H9 (cell line): ENCODE results near the gene NME8. TPM values are rescaled to one million over a fixed set of nuclear protein-coding genes. Genes with fewer than 3 reads are reported as not detected.

Source experiments
- DNase-seq: peaks from one replicate; pipeline ENCODE4 v3.0.0-alpha.2; 2017
- H2AFZ ChIP-seq: one replicate; pipeline ENCODE4 v1.6.1; 2013; ENCODE audit warnings: mild to moderate bottlenecking, low read length, control low read depth, moderate library complexity
- H2AK5ac ChIP-seq: 2 replicates; pipeline ENCODE4 v1.6.1; 2013; ENCODE audit warnings: low read length, control low read depth, mixed read lengths; ENCODE audit not compliant: insufficient read length
- H2BK120ac ChIP-seq: one replicate; pipeline ENCODE4 v1.6.1; 2013; ENCODE audit warnings: low read depth, mild to moderate bottlenecking, low read length, control low read depth, inconsistent platforms; ENCODE audit not compliant: poor library complexity, severe bottlenecking
- H2BK12ac ChIP-seq: 2 replicates; pipeline ENCODE4 v1.6.1; 2013; ENCODE audit warnings: low read length, control low read depth, mixed read lengths, low read depth; ENCODE audit not compliant: insufficient read length
- H2BK15ac ChIP-seq: 2 replicates; pipeline ENCODE4 v1.6.1; 2013; ENCODE audit warnings: low read depth, low read length, control low read depth
- H2BK20ac ChIP-seq: one replicate; pipeline ENCODE4 v1.6.1; 2013; ENCODE audit warnings: low read depth, mild to moderate bottlenecking, low read length, control low read depth, inconsistent platforms; ENCODE audit not compliant: poor library complexity, severe bottlenecking
- H2BK5ac ChIP-seq: 2 replicates; pipeline ENCODE4 v1.6.1; 2013; ENCODE audit warnings: low read length, control low read depth, mixed read lengths; ENCODE audit not compliant: insufficient read length
- H3K14ac ChIP-seq: 2 replicates; pipeline ENCODE4 v1.6.1; 2013; ENCODE audit warnings: low read length, control low read depth; ENCODE audit not compliant: insufficient read depth
- H3K18ac ChIP-seq: 2 replicates; pipeline ENCODE4 v1.6.1; 2013; ENCODE audit warnings: low read depth, mild to moderate bottlenecking, mixed read lengths, low read length, control low read depth; ENCODE audit not compliant: insufficient read length
- H3K23ac ChIP-seq: 2 replicates; pipeline ENCODE4 v1.6.1; 2013; ENCODE audit warnings: low read length, control low read depth, mixed read lengths, low read depth; ENCODE audit not compliant: insufficient read length
- H3K23me2 ChIP-seq: 2 replicates; pipeline ENCODE4 v1.6.1; 2013; ENCODE audit warnings: low read depth, mild to moderate bottlenecking, mixed read lengths, low read length, control low read depth; ENCODE audit not compliant: insufficient read length, poor library complexity, severe bottlenecking
- H3K27ac ChIP-seq: 2 replicates; pipeline ENCODE4 v1.5.1; 2013; ENCODE audit warnings: low read length, control low read depth, mixed read lengths, low read depth; ENCODE audit not compliant: insufficient read length
- H3K27me3 ChIP-seq: 2 replicates; pipeline ENCODE4 v1.6.1; 2013; ENCODE audit warnings: low read length, control low read depth, inconsistent platforms; ENCODE audit not compliant: insufficient read depth
- H3K4ac ChIP-seq: 2 replicates; pipeline ENCODE4 v1.6.1; 2013; ENCODE audit warnings: low read depth, mild to moderate bottlenecking, control low read depth, inconsistent platforms, low read length, moderate library complexity
- H3K4me1 ChIP-seq: 2 replicates; pipeline ENCODE4 v1.6.1; 2013; ENCODE audit warnings: low read length, control low read depth, inconsistent platforms; ENCODE audit not compliant: insufficient read depth
- H3K4me2 ChIP-seq: 2 replicates; pipeline ENCODE4 v1.6.1; 2013; ENCODE audit warnings: low read length, control low read depth, mixed read lengths; ENCODE audit not compliant: insufficient read length, insufficient read depth
- H3K56ac ChIP-seq: 2 replicates; pipeline ENCODE4 v1.6.1; 2013; ENCODE audit warnings: low read depth, mild to moderate bottlenecking, mixed read lengths, low read length, control low read depth; ENCODE audit not compliant: insufficient read length
- H3K79me1 ChIP-seq: 2 replicates; pipeline ENCODE4 v1.6.1; 2013; ENCODE audit warnings: low read depth, mild to moderate bottlenecking, moderate library complexity, low read length, control low read depth, inconsistent platforms; ENCODE audit not compliant: insufficient read depth, poor library complexity, severe bottlenecking
- H3K79me2 ChIP-seq: 2 replicates; pipeline ENCODE4 v1.6.1; 2013; ENCODE audit warnings: low read length, control low read depth, inconsistent platforms; ENCODE audit not compliant: insufficient read depth
- H3K9ac ChIP-seq: 2 replicates; pipeline ENCODE4 v1.6.1; 2013; ENCODE audit warnings: low read length, control low read depth, mixed read lengths; ENCODE audit not compliant: insufficient read length; ENCODE audit errors: extremely low read depth
- H3K9me3 ChIP-seq: one replicate; pipeline ENCODE4 v1.6.1; 2013; ENCODE audit warnings: low read depth, low read length, inconsistent platforms; ENCODE audit not compliant: control insufficient read depth
- H3T11ph ChIP-seq: one replicate; pipeline ENCODE4 v1.6.1; 2013; ENCODE audit warnings: mild to moderate bottlenecking, low read length, control low read depth, inconsistent platforms
- H4K20me1 ChIP-seq: one replicate; pipeline ENCODE4 v1.6.1; 2013; ENCODE audit not compliant: control insufficient read depth, insufficient read length, insufficient read depth
- H4K5ac ChIP-seq: 2 replicates; pipeline ENCODE4 v1.6.1; 2013; ENCODE audit warnings: low read depth, mild to moderate bottlenecking, mixed read lengths, low read length, control low read depth; ENCODE audit not compliant: insufficient read length
- H4K8ac ChIP-seq: replicated peaks from 2 replicates; pipeline ENCODE4 v1.6.1; 2013; ENCODE audit warnings: low read length, control low read depth, mixed read lengths, low read depth; ENCODE audit not compliant: insufficient read length
- H4K91ac ChIP-seq: 2 replicates; pipeline ENCODE4 v1.6.1; 2013; ENCODE audit warnings: low read depth, mild to moderate bottlenecking, moderate library complexity, mixed read lengths, low read length, control low read depth; ENCODE audit not compliant: insufficient read length
- H3K27ac Mint-ChIP-seq, 3 experiments: 2 replicates in 2 of 3; 3 replicates in 1 of 3; pipeline ENCODE4 v1.8.0; 2020 to 2021; ENCODE audit warnings: mixed read lengths in 3 of 3, mild to moderate bottlenecking in 1 of 3, moderate library complexity in 1 of 3
- H3K27me3 Mint-ChIP-seq: 2 replicates; pipeline ENCODE4 v1.8.0; 2021; ENCODE audit warnings: low read depth, mild to moderate bottlenecking, moderate library complexity, mixed read lengths
- H3K36me3 Mint-ChIP-seq, 3 experiments: 2 replicates in 2 of 3; 3 replicates in 1 of 3; pipeline ENCODE4 v1.8.0; 2020 to 2021; ENCODE audit warnings: low read depth in 3 of 3, mixed read lengths in 3 of 3; ENCODE audit not compliant: insufficient read depth in 1 of 3
- H3K4me1 Mint-ChIP-seq, 2 experiments: 2 replicates each; pipeline ENCODE4 v1.8.0; 2020; ENCODE audit warnings: mixed read lengths in 2 of 2
- H3K4me3 Mint-ChIP-seq, 2 experiments: 2 replicates in 1 of 2; 3 replicates in 1 of 2; pipeline ENCODE4 v1.8.0; 2020 to 2021; ENCODE audit warnings: mild to moderate bottlenecking in 2 of 2, mixed read lengths in 2 of 2, moderate library complexity in 1 of 2
- H3K9me3 Mint-ChIP-seq, 2 experiments: 2 replicates in 1 of 2; 3 replicates in 1 of 2; pipeline ENCODE4 v1.8.0; 2020; ENCODE audit warnings: mild to moderate bottlenecking in 2 of 2, mixed read lengths in 2 of 2, moderate library complexity in 1 of 2
- CTCF ChIP-seq: fragments of 200-600 bp; sonication (generic); conservative IDR thresholded peaks from 3 replicates; pipeline ENCODE4 v1.8.0; 2021; ENCODE audit warnings: antibody characterized with exemption, mild to moderate bottlenecking
- WGBS: extraction: QIAGEN DNeasy Blood & Tissue Kit; methylation state at CpG from one replicate; pipeline ENCODE4 v1.1.7; 2013; ENCODE audit warnings: missing lambda C conversion rate, low lambda C conversion rate, mixed read lengths; ENCODE audit not compliant: insufficient read length; ENCODE audit errors: extremely low coverage; 5-methylcytosine and 5-hydroxymethylcytosine counted together
- total RNA-seq: library from RNA; stranded (reverse); gene quantifications from 2 replicates; pipeline ENCODE4 v1.2.1, GENCODE V29; 2021

The NME8 gene
- total RNA-seq, 1 experiment from 2014 or later = 0.33 TPM

GRCh38 chr7:37826825-37827224 is 21.6 kb upstream of the NME8 start:
- no peak overlapping the region for H4K8ac ChIP-seq

More at GRCh38 chr7:37826825-37827224, 21.6 kb upstream of the NME8 start:
- Histone ChIP-seq H3T11ph (no peak overlapping the region), H2BK5ac (no peak overlapping the region), H4K91ac (no peak overlapping the region), H3K23me2 (no peaks in the 10 kb centered on the region), H3K4me1 (no peaks in the 10 kb centered on the region), H2BK15ac (no peak overlapping the region), H4K5ac (no peak overlapping the region), H3K79me2 (no peaks in the 10 kb centered on the region), H2BK20ac (no peak overlapping the region), H2AK5ac (no peak overlapping the region), H2AFZ (no peak overlapping the region), H3K23ac (no peak overlapping the region), H3K27ac (no peak overlapping the region), H3K79me1 (no peaks in the 10 kb centered on the region), H3K27me3 (no peaks in the 10 kb centered on the region), H3K56ac (no peak overlapping the region), H3K4me2 (no peak overlapping the region), H3K4ac (no peak overlapping the region), H3K9ac (no peak overlapping the region), H3K9me3 (no peaks in the 10 kb centered on the region), H2BK12ac (no peak overlapping the region), H4K20me1 (no peaks in the 10 kb centered on the region), H2BK120ac (no peak overlapping the region), H3K18ac (no peak overlapping the region), H3K14ac (no peak overlapping the region)
- Mint-ChIP-seq H3K27ac (no peak overlapping the region), H3K4me1 (peaks cover 0 to 2% of the 10 kb centered on the region in 2 experiments; a peak in 1 of 4 replicates), H3K27me3 (no peaks in the 10 kb centered on the region), H3K9me3 (peaks cover 1 to 8% of the 10 kb centered on the region in 2 experiments; a peak in 1 of 5 replicates), H3K36me3 (no peaks in the 10 kb centered on the region), H3K4me3 (no peak overlapping the region)
- no CpG with 5 or more reads among the region's 4 CpGs for WGBS
- TF ChIP-seq CTCF = no peak
- no peak for DNase-seq
